IPS-11a (cell line): Measurements from ENCODE around the gene AMY2A.
"Not testable (repeated sequence)": the region's sequence is repeated elsewhere in the genome, so short reads cannot be mapped to it uniquely, and the experiment has no call there.

Experiments used
- H3K4me3 ChIP-seq: one replicate; pipeline ENCODE4 v1.5.1; 2013; ENCODE audit warnings: low read depth, low read length, control low read depth

The AMY2A gene

DNA sequence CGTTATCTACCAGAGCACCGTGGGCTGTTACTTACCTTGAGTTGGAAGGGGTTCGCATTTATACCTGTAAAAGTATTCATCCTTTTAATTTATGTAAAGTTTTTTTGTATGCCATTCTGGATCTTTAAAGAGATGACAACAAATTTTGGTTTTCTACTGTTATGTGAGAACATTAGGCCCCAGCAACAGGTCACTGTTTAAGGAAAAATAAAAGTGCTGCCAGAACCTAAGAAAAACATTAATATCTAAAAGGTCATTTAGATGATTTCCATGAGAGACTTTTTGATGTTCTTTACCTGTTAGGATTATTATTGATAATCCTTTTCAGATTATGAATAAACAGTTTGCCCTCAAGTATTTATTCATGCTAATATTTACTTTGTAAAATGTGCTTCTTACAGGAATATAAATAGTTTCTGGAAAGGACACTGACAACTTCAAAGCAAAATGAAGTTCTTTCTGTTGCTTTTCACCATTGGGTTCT, at the start of gene AMY2A:
Gene AMY2A, plus strand, starts transcription at position 434 of the 484 bp plus-strand sequence. Its CDS starts 14 bp downstream, at position 448.
- H3K4me3 ChIP-seq: not testable (repeated sequence)

DNA sequence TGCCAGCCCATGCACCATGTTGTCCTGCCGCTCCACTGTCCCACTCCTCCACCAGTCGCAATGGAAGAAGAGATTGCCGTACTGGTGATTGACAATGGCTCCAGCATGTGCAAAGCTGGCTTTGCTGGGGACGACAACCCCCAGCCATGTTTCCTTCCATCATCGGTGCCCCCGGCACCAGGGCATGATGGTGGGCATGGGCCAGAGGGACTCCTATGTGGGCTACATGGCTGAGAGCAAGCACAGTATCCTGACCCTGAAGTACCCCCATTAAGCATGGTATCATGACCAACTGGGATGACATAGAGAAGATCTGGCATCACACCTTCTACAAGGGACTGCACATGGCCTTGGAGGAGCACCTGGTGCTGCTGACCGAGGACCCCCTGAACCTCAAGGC, 47.7 kb upstream of the AMY2A start:
- no peak overlapping the region for H3K4me3 ChIP-seq

DNA sequence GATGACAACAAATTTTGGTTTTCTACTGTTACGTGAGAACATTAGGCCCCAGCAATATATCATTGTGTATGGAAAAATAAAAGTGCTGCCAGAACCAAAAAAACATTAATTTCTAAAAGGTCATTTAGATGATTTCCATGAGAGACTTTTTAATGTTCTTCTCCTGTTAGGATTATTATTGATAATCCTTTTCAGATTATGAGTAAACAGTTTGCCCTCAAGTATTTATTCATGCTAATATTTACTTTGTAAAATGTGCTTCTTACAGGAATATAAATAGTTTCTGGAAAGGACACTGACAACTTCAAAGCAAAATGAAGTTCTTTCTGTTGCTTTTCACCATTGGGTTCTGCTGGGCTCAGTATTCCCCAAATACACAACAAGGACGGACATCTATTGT, 45.9 kb upstream of the AMY2A start, which contains the start of gene AMY2B:
Gene AMY2B, plus strand, starts transcription at position 301 of the 400 bp plus-strand sequence. Its CDS starts 14 bp downstream, at position 315.
- not testable (repeated sequence) for H3K4me3 ChIP-seq

DNA sequence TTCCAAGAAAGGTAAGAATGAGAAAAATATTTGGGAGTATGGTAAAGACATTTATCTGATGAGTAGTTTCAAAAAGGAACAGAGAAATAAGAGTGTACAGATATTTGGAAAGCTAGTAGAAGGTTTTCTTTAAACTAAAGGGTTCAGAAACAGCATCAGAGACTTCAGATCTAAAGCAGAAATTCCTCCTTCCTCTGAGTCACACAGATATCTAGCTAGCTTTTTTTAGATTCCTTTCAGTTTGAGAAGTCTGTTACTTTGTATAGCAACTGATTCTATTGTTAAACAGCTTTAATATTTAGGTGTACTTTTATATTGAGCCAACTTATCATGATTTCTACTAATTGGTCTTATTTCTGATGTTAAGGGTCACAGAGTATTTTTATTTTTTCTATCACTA, 41.2 kb upstream of the AMY2A start:
- H3K4me3 ChIP-seq: no peak overlapping the region

DNA sequence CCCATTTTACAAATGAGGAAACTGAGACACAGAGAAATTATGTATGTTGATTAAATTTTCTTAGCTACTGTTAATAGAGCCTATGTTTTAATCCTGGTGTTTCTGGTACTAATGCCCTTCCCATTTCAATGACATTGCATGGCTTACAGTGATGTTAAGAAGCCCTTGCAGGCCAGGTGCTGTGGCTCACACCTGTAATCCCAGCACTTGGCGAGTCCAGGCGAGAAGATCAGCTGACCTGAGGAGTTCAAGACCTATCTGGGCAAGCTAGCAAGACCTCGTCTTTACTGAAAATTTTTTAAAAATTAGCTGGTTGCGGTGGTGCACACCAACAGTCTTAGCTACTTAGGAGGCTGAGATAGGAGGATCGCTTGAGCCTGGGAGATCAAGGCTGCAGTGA, 40.4 kb upstream of the AMY2A start:
- H3K4me3 ChIP-seq: not testable (repeated sequence)

DNA sequence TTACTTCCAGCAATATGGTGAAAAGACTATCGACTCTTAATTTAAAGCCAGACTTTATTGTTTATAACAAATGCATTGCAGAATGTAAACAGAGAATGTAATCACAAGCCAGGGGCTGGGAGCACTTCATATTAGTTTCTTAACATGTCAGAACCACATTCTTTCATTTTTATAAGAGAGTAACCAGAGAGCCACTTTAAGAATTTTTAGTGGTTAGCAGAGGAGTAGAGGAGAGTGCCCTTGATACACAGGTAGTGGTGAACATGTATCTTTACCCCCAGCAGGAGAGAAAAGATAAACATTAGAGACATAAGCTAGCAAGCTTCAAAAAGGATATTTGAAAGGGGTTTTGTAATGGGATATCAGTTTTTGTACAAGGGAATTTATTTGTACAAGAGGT, 34.8 kb upstream of the AMY2A start:
- H3K4me3 ChIP-seq: no peak overlapping the region

DNA sequence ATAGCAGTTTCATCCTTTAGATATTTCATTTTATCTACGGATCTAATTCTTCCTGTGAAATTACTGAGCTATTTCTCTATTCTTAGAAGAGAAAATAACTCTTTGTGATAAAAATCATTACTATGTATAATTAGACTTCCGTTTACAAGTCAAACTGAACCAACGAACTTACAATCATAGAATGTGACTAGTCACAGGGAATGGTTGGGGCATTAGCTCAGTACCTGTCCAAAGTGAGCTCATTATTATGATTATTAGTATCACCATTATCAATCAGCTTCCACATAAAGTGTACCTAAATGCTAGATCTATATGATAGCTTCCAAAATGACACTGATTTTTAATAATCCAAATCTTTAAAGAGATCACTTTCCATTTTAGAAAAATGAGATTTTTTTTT, 33.3 kb upstream of the AMY2A start:
- H3K4me3 ChIP-seq: no peak overlapping the region

DNA sequence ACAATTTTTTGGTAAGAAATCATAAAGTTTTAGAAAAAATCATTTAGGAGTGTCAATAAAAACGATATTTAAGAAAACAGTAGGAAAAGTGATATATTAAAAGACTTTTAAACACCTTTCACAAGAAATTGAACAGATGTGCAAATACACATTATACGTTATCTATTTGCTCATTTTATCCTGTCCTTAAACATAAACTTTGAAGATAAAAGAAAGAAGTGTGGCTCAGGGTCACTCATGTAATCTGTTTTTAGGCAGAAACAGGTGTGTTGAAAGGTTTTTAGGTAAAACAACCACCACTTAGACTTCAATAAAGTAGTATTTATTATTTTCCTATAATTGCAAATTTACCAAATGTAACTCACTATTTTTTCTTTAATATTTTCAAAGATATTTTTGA, 32.7 kb upstream of the AMY2A start:
- H3K4me3 ChIP-seq: no peak overlapping the region

DNA sequence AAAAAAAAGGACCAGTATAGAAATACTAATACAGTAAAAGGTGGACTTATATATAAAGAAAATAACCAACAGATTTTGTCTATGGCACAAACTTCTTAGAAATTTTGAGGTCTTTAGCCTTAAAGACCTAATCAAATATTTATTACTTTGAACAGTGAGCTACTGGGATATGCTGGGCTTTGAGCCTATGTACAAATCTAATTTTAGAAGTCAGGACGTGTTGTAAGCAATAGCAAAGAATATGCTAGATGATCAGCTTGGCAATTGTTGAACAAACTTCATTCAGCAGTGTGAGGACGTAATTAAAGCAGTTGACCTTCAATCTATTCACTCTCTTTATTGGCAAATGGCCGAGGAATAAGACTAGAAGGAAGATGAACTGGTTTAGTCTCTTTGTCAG, 14.5 kb upstream of the AMY2A start:
- not testable (repeated sequence) for H3K4me3 ChIP-seq

DNA sequence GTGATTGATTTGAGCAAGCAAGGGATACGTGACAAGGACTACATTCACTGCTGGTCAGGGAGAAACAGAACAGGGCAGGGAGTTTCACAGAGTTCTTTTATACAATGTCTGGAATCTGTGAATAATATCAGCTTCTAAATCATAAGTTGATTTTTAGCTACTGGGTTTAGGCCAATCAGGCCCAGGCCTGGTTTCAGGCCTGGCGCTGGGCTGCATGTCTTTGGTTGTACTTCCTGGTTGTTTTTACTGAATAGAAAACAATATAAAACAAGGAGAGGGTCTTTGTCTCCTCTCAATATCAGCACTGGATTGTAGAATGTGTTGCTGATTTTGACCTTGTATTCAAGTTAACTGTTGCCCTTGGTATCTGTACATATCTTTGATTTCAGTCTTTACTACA, 865 bp upstream of the AMY2A start:
- H3K4me3 ChIP-seq: no peak overlapping the region

DNA sequence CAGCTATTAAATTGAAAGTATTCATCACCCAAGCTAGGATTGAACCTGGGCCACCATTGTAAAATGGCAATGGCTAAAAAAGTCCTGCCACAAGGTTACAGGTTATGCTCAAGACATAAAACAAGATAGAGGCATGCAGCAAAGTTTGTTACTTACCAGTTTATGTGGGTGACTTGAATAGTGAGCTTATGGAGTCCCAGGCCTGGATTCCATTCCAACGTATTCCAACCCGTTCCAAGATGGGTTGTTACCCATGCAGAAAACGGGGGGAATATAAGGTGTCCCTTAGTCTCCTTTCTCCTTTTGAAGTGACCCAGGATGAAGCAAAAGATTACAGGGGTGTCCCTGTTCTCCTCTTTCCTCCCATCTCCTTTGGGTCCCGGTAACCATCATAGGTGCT, 10.2 kb downstream of the AMY2A start:
- not testable (repeated sequence) for H3K4me3 ChIP-seq

DNA sequence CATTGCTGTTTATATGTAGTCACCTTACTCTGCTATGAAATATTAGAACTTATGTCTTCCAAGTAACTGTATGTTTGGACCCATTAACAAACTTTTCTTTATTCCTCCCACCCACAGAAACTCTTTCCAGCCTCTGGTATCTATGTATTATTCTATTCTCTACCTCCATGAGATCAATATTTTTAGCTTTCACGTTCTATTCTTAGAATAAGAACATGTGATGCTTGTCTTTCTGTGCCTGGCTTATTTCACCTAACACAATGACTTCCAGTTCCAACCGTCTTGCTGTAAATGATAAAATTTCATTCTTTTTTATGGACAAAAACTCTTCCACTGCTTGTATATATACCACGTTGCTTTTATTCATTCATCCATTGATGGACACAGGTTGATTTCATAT, 24.0 kb downstream of the AMY2A start:
- not testable (repeated sequence) for H3K4me3 ChIP-seq

DNA sequence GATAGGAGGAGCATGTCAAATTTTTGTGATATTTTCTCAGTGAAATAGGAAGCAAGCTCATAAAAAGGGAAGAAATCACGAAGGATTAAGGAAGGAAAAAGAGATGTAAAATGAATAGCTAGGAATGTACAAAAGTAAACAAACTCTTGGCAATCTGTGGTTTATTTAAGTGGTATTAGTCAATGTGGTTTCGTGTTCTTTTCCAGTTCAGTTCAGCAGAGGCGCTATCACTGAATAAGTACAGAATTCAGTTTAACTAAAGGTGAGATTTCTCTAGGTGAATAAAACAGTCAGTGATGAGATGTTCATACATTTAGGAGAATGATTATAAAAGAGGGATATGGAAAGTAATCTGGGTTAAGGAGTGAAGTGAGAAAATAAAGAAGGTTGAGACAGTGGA, 26.7 kb downstream of the AMY2A start:
- not testable (repeated sequence) for H3K4me3 ChIP-seq

DNA sequence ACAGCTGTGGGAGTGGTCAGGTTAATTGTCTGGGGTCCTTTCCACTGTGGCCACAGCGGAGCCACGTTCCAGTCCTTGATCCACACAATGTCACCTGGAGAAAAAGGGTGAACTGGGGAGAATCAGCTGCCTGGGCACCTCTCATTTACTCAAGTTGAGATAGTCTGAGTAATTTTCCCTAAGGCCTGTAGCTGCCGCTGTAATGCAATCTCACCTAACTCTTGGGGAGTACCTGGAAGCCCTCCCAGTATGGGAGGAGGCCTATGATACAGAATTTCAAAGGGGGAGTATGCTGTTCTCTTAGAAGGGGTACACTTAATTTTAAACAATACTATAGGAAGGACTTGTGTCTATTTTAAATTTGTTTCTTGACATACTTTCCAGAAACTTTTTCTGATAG, 33.1 kb downstream of the AMY2A start:
- H3K4me3 ChIP-seq: not testable (repeated sequence)

DNA sequence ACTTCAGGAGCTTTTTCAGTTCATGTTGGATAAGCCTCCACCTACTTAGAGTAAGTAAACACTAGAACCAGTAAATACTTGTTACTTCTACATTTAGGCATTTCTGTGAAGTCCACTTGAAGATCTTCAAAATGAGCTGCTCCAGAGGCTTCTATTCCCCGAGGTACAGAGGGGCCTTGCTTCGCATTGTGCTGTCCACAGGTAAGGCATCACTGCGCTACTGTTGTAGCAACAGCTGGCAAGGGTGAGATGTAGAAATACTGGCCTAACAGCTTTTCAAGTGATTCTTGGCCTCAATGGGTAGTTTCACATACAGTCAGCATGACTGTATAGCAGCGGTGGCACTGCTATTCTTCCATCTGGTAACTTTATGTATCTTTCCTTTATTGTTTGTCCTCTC, 33.7 kb downstream of the AMY2A start:
- not testable (repeated sequence) for H3K4me3 ChIP-seq

DNA sequence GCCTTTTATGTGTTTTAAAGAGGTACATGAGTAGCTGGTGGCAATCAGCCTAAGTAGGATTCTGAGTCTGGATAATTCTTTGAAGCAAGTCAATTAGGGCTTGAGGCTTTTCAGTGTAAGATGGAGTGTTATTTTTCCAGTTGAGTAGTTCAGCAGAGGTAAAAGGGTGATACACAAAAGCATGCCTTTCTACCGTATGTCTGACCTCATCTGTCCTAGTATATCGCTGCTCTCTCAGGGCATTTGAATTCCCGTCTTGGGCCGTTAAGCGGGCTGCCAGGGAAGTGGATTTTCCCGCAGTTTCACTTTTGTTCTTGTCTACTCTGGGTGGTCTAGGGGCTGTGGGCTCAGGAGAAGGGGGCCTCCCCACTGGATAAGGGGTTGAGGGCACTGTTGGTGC, 36.9 kb downstream of the AMY2A start:
- not testable (repeated sequence) for H3K4me3 ChIP-seq

DNA sequence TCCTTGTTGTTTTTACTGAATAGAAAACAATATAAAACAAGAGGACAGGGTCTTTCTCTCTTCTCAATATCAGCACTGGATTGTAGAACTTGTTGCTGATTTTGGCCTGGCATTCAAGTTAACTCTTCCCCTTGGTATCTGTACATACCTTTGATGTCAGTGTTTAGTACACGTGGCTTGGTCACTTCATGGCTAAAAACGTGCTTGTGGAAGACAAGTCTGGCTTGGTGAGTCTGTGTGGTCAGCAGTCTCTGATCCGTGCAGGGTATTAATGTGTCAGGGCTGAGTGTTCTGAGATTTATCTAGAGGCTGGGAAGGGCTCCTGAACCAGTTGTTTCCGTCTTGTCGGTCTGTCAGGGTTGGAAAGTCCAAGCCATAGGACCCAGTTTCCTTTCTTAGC, 38.2 kb downstream of the AMY2A start, which contains the start of gene AMY1A:
Gene AMY1A, plus strand, starts transcription at position 301 of the 400 bp plus-strand sequence. CDS start 571 bp downstream, outside the sequence.
- H3K4me3 ChIP-seq: not testable (repeated sequence)
